Heart right ventricle (tissue), 16 donors: ENCODE measurements around the gene DYNLL2. TPM values are rescaled to one million over a fixed set of nuclear protein-coding genes. Genes with fewer than 3 reads are reported as not detected.
"Not testable (repeated sequence)": the region's sequence is repeated elsewhere in the genome, so short reads cannot be mapped to it uniquely, and the experiment has no call there.

Source experiments
- ATAC-seq, 8 donors: fragments of 200-7000 bp; cut with Tn5 transposase; one replicate each; pipeline ENCODE4 v1.9.1; 2020; ENCODE audit warnings: mild to moderate bottlenecking in 8 of 8, moderate library complexity in 8 of 8, moderate number of reproducible peaks in 1 of 8
- DNase-seq, 2 donors: peaks; one replicate each; pipeline ENCODE4 v3.0.0-alpha.2; 2020
- H3K27ac ChIP-seq, 10 donors: fragments of 200-600 bp; sonication (generic) in 2 of 10; one replicate each; pipeline versions ENCODE4 v1.5.0 to v1.8.0; 2020 to 2022; ENCODE audit warnings: mild to moderate bottlenecking in 3 of 10
- H3K27me3 ChIP-seq, 7 donors: fragments of 200-600 bp; one replicate each; pipeline ENCODE4 v1.8.0; 2021 to 2022; ENCODE audit warnings: mild to moderate bottlenecking in 2 of 7
- H3K36me3 ChIP-seq, 9 donors: fragments of 200-600 bp; sonication (generic) in 1 of 9; one replicate each; pipeline versions ENCODE4 v1.5.0 to v1.8.0; 2020 to 2022; ENCODE audit warnings: mild to moderate bottlenecking in 2 of 9
- H3K4me1 ChIP-seq, 9 donors: fragments of 200-600 bp; sonication (generic) in 1 of 9; one replicate each; pipeline versions ENCODE4 v1.5.0 to v1.8.0; 2020 to 2022; ENCODE audit warnings: mild to moderate bottlenecking in 4 of 9
- H3K4me3 ChIP-seq, 10 donors: fragments of 200-600 bp; sonication (generic) in 2 of 10; one replicate each; pipeline versions ENCODE4 v1.5.0 to v1.8.0; 2020 to 2022; ENCODE audit warnings: mild to moderate bottlenecking in 7 of 10, moderate library complexity in 2 of 10
- H3K9me3 ChIP-seq, 11 donors: fragments of 200-600 bp in 10 of 11; sonication (generic) in 2 of 11; one replicate each; pipeline versions ENCODE4 v1.5.0 to v1.8.0; 2013 to 2022; ENCODE audit warnings: mild to moderate bottlenecking in 2 of 11, control low read depth in 1 of 11, moderate library complexity in 1 of 11
- CTCF ChIP-seq, 9 donors: fragments of 200-600 bp; sonication (generic) in 2 of 9; IDR thresholded peaks; one replicate each; pipeline versions ENCODE4 v1.5.0 to v1.8.0; 2021 to 2022; ENCODE audit warnings: antibody characterized with exemption in 9 of 9, mild to moderate bottlenecking in 5 of 9, moderate library complexity in 1 of 9
- WGBS, 2 donors: extraction: QIAGEN DNeasy Blood & Tissue Kit; methylation state at CpG; one replicate each; pipeline ENCODE4 v1.1.7; 2013; ENCODE audit warnings: inconsistent platforms in 1 of 2; 5-methylcytosine and 5-hydroxymethylcytosine counted together
- intact Hi-C, 10 donors: fragments of 100-400 bp; cut with DNase I; formaldehyde crosslinking; loops; one replicate each; pipeline versions ENCODE4 v1.11.1 to v1.14.2; 2022
- polyA plus RNA-seq, 2 donors: library from polyadenylated mRNA; stranded (reverse); fragments of 200-250 nt; gene quantifications; one replicate each; pipeline ENCODE4 v1.2.3, GENCODE V29; 2013
- total RNA-seq, 10 donors: library from RNA; stranded (reverse); fragmentation: NEBNext Ultra II Directional in 3 of 10; extraction: Animal tissue kit (Norgen Biotek cat#: 25700) in 3 of 10; gene quantifications; one replicate each; pipeline versions ENCODE4 v1.2.1 to v1.2.4, GENCODE V29; 2021 to 2023
- donor health status: Arrhythmogenic right ventricular cardiomyopathy.
- donor health status: ischemic (EF 13 %, LVEDD 7.1; RV severe dilation, severe dysfunction).
- donor health status: healthy with polysubstance abuse.
- donor health status: DM: no; HTN: yes; CAD: no.
- donor health status: DM: no; HTN: no; CAD: no.
- donor health status: ischemic (EF 25% LVEDD 6.9; RV normal size, moderate dysfunction).
- donor health status: ischemic (EF 25% LVEDD 5.7; RV mildly dilated, moderate dysfunction).
- donor health status: healthy.
- donor health status: DM: yes; HTN: yes; CAD: no.
- donor health status: Ischemic cardiomyopathy.
- donor health status: ischemic (EF 35%, LVEDD 5.7; RV mildly dilated, moderate dysfunction).
- donor health status: nonischemic (EF 11% LVEDD 7.7; RV severe dilation, severe dysfunction).
- donor health status: DM: yes; HTN: yes; CAD: no.
- donor health status: PGD.
- donor health status: ischemic (EF 29% LVEDD 5.4; RV normal size, mild dysfunction).
- donor health status: nonischemic (EF 23%, LVEDD 6.1; RV moderate dilation, normal function).

Gene DYNLL2
- total and polyA plus RNA-seq, 12 donors = 45.3 to 105 (median 79.6) TPM

GRCh38 chr17:58096892-58097291 is 13.7 kb downstream of the DYNLL2 start:
- 73 to 85% methylated on average over 4 of the region's 4 CpGs for WGBS, 2 donors
- intact Hi-C loops = no loop called here
- no peak for DNase-seq
- H3K36me3 ChIP-seq = peaks cover 0 to 37% (median 13%) of the 10 kb centered on the region in 9 donors
- no peaks in the 10 kb centered on the region for H3K9me3 ChIP-seq
- H3K27me3 ChIP-seq = no peaks in the 10 kb centered on the region
- H3K27ac ChIP-seq = no peak overlapping the region
- H3K4me3 ChIP-seq = no peak overlapping the region
- ATAC-seq = no peak
- peaks cover 0 to 3% (median 0%) of the 10 kb centered on the region in 9 donors for H3K4me1 ChIP-seq
- TF ChIP-seq CTCF (IDR thresholded peaks at IDR 0.05) = no peak

GRCh38 chr17:58097384-58098088 is 14.3 kb downstream of the DYNLL2 start:
- peak in 1 of 8 donors; percentile 44 for ATAC-seq
- Histone ChIP-seq H3K4me1 (no peaks in the 10 kb centered on the region), H3K9me3 (no peaks in the 10 kb centered on the region), H3K27ac (no peak overlapping the region), H3K36me3 (peaks cover 0 to 30% (median 8%) of the 10 kb centered on the region in 9 donors), H3K4me3 (no peak overlapping the region), H3K27me3 (no peaks in the 10 kb centered on the region)
- intact Hi-C loops = loop anchor here in 1 of 10 donors (2.0 kb wide), 1 partner anchor 19 kb away; no protein-coding TSS in a partner anchor
- DNase-seq = no peak
- no peak for TF ChIP-seq CTCF (IDR thresholded peaks at IDR 0.05)

- no peak for ATAC-seq
- TF ChIP-seq CTCF (IDR thresholded peaks at IDR 0.05) = no peak
Observed at GRCh38 chr17:58100506-58100905, 17.3 kb downstream of the DYNLL2 start.

GRCh38 chr17:58101898-58102297 is 18.7 kb downstream of the DYNLL2 start:
- H3K27ac ChIP-seq, ATAC-seq, H3K27me3 ChIP-seq, H3K36me3 ChIP-seq, intact Hi-C loops, H3K4me1 ChIP-seq, H3K4me3 ChIP-seq, DNase-seq, H3K9me3 ChIP-seq: not testable (repeated sequence)

More at GRCh38 chr17:58100506-58100905, 17.3 kb downstream of the DYNLL2 start:
- intact Hi-C loops = no loop called here
- no peak overlapping the region for H3K4me3 ChIP-seq
- no peaks in the 10 kb centered on the region for H3K27me3 ChIP-seq
- no peak overlapping the region for H3K27ac ChIP-seq
- no peaks in the 10 kb centered on the region for H3K9me3 ChIP-seq
- no peaks in the 10 kb centered on the region for H3K4me1 ChIP-seq
- DNase-seq = no peak
- peaks cover 0 to under 1% (median 0%) of the 10 kb centered on the region in 9 donors for H3K36me3 ChIP-seq

GRCh38 chr17:58105093-58105492 is 21.9 kb downstream of the DYNLL2 start:
- ATAC-seq = no peak
- Histone ChIP-seq H3K27me3 (no peaks in the 10 kb centered on the region), H3K36me3 (no peaks in the 10 kb centered on the region), H3K9me3 (no peaks in the 10 kb centered on the region), H3K4me3 (no peak overlapping the region), H3K27ac (no peak overlapping the region), H3K4me1 (no peaks in the 10 kb centered on the region)
- 92 to 94% methylated on average over 1 of the region's 1 CpG for WGBS, 2 donors
- intact Hi-C loops = no loop called here
- no peak for DNase-seq
- TF ChIP-seq CTCF (IDR thresholded peaks at IDR 0.05) = no peak
